Neural cell (in vitro differentiated cells): Measurements from ENCODE around the gene CRYGC. TPM values are rescaled to one million over a fixed set of nuclear protein-coding genes. Genes with fewer than 3 reads are reported as not detected.
"Not testable (repeated sequence)": the region's sequence is repeated elsewhere in the genome, so short reads cannot be mapped to it uniquely, and the experiment has no call there.

Source experiments
- H2AFZ ChIP-seq: fragments of 200-600, 300-800 bp; sonication (generic), shearing (Covaris generic); 2 replicates; pipeline ENCODE4 v1.6.0; 2014; ENCODE audit warnings: low read depth, mild to moderate bottlenecking, antibody characterized with exemption, low read length, moderate library complexity
- H3F3A ChIP-seq: fragments of 200-600 bp; shearing (Covaris generic); 2 replicates; pipeline ENCODE4 v1.6.1; 2016; ENCODE audit warnings: mild to moderate bottlenecking, moderate library complexity, mixed read lengths, antibody characterized with exemption, low read length; ENCODE audit not compliant: insufficient read depth, poor library complexity, severe bottlenecking
- H3K27ac ChIP-seq: fragments of 200-600, 300-800 bp; sonication (generic), shearing (Covaris generic); 2 replicates; pipeline ENCODE4 v1.5.1; 2014; ENCODE audit warnings: mild to moderate bottlenecking, low read length, moderate library complexity
- H3K27me3 ChIP-seq: fragments of 300-800, 200-600 bp; sonication (generic), shearing (Covaris generic); 2 replicates; pipeline ENCODE4 v1.6.0; 2014; ENCODE audit warnings: mild to moderate bottlenecking, low read depth, low read length, moderate library complexity; ENCODE audit not compliant: insufficient read depth
- H3K36me3 ChIP-seq: fragments of 300-800, 200-600 bp; sonication (generic), shearing (Covaris generic); 2 replicates; pipeline ENCODE4 v1.5.1; 2014; ENCODE audit warnings: mild to moderate bottlenecking, antibody characterized with exemption, low read length, moderate library complexity; ENCODE audit not compliant: insufficient read depth
- H3K4me2 ChIP-seq: fragments of 300-800, 200-600 bp; sonication (generic), shearing (Covaris generic); 2 replicates; pipeline ENCODE4 v1.6.0; 2014; ENCODE audit warnings: mild to moderate bottlenecking, low read length
- H3K4me3 ChIP-seq: fragments of 300-800, 200-600 bp; sonication (generic), shearing (Covaris generic); 2 replicates; pipeline ENCODE4 v1.5.1; 2014; ENCODE audit warnings: mild to moderate bottlenecking, low read length, moderate library complexity
- H3K79me2 ChIP-seq: fragments of 200-600 bp; shearing (Covaris generic); replicated peaks from 2 replicates; pipeline ENCODE4 v1.6.0; 2014; ENCODE audit warnings: mild to moderate bottlenecking, low read length, moderate library complexity; ENCODE audit not compliant: insufficient read depth
- H3K9ac ChIP-seq: fragments of 300-800, 200-600 bp; sonication (generic), shearing (Covaris generic); 2 replicates; pipeline ENCODE4 v1.6.1; 2016; ENCODE audit warnings: mild to moderate bottlenecking, low read length, mixed read lengths
- H3K9me2 ChIP-seq: fragments of 200-600 bp; shearing (Covaris generic); 2 replicates; pipeline ENCODE4 v1.6.1; 2016; ENCODE audit warnings: mild to moderate bottlenecking, low read length, mixed read lengths; ENCODE audit not compliant: insufficient read depth
- H3K9me3 ChIP-seq: fragments of 200-600, 300-800 bp; sonication (generic), shearing (Covaris generic); 2 replicates; pipeline ENCODE4 v1.6.1; 2016; ENCODE audit warnings: mild to moderate bottlenecking, mixed run types, low read length, moderate library complexity, mixed read lengths
- H4K20me1 ChIP-seq: fragments of 200-600 bp; shearing (Covaris generic); 2 replicates; pipeline ENCODE4 v1.6.1; 2016; ENCODE audit warnings: mild to moderate bottlenecking, mixed run types; ENCODE audit not compliant: insufficient read depth
- CTCF ChIP-seq: fragments of 450-650 bp; IDR thresholded peaks from 2 replicates; pipeline ENCODE4 v1.5.1; 2014; ENCODE audit warnings: antibody characterized with exemption, mild to moderate bottlenecking, moderate library complexity; ENCODE audit not compliant: poor library complexity, severe bottlenecking
- EP300 ChIP-seq: fragments of 450-650 bp; conservative IDR thresholded peaks from 2 replicates; pipeline ENCODE4 v1.6.1; 2014; ENCODE audit warnings: antibody characterized with exemption, mild to moderate bottlenecking, moderate library complexity; ENCODE audit not compliant: poor library complexity, severe bottlenecking
- EZH2 ChIP-seq: fragments of 200-600, 300-800 bp; shearing (Covaris generic), sonication (generic); IDR thresholded peaks from 2 replicates; pipeline ENCODE4 v1.6.1; 2014; ENCODE audit warnings: antibody characterized with exemption, low read length, borderline replicate concordance, mild to moderate bottlenecking; ENCODE audit not compliant: insufficient read depth, poor library complexity, severe bottlenecking
- MXI1 ChIP-seq: fragments of 450-650 bp; conservative IDR thresholded peaks from 2 replicates; pipeline ENCODE4 v1.6.1; 2014; ENCODE audit warnings: antibody characterized with exemption, mild to moderate bottlenecking; ENCODE audit not compliant: poor library complexity, severe bottlenecking
- POLR2AphosphoS5 ChIP-seq: IDR thresholded peaks from 2 replicates; pipeline ENCODE4 v1.6.1; 2012
- RAD21 ChIP-seq: fragments of 450-650 bp; conservative IDR thresholded peaks from 2 replicates; pipeline ENCODE4 v1.6.1; 2014; ENCODE audit warnings: antibody characterized with exemption, mild to moderate bottlenecking, moderate library complexity
- REST ChIP-seq: IDR thresholded peaks from 2 replicates; pipeline ENCODE4 v1.6.1; 2012; ENCODE audit warnings: borderline replicate concordance
- SMC3 ChIP-seq: fragments of 450-650 bp; conservative IDR thresholded peaks from 2 replicates; pipeline ENCODE4 v1.6.1; 2014; ENCODE audit warnings: antibody characterized with exemption, mild to moderate bottlenecking, moderate library complexity; ENCODE audit not compliant: poor library complexity
- TAF1 ChIP-seq: IDR thresholded peaks from 2 replicates; pipeline ENCODE4 v1.6.1; 2012; ENCODE audit warnings: low read depth
- polyA plus RNA-seq: library from polyadenylated mRNA; depleted of rRNA; stranded (reverse); fragments of >200 nt; gene quantifications from 2 replicates; pipeline ENCODE4 v1.2.3, GENCODE V29; 2014

Gene CRYGC
- polyA plus RNA-seq, 1 donor from 2014 or later = not detected

GRCh38 chr2:208142240-208142924, 12.8 kb upstream of the CRYGC start (continued):
- no peak for TF ChIP-seq SMC3

- TF ChIP-seq EZH2 (no peak), TAF1 (no peak), MXI1 (no peak), CTCF (no peak), SMC3 (no peak), REST (no peak), EP300 (no peak), RAD21 (no peak), POLR2AphosphoS5 (no peak)
- Histone ChIP-seq H2AFZ (no peak overlapping the region), H3K4me2 (no peak overlapping the region), H3K27ac (no peak overlapping the region), H3K27me3 (no peaks in the 10 kb centered on the region), H3K9me2 (no peaks in the 10 kb centered on the region), H3K9ac (no peak overlapping the region), H3K4me3 (no peak overlapping the region), H3K36me3 (no peaks in the 10 kb centered on the region), H4K20me1 (no peaks in the 10 kb centered on the region), H3K9me3 (no peaks in the 10 kb centered on the region), H3F3A (no peaks in the 10 kb centered on the region), H3K79me2 (no peaks in the 10 kb centered on the region)
Observed at GRCh38 chr2:208139447-208139846, 9.8 kb upstream of the CRYGC start.

DNA sequence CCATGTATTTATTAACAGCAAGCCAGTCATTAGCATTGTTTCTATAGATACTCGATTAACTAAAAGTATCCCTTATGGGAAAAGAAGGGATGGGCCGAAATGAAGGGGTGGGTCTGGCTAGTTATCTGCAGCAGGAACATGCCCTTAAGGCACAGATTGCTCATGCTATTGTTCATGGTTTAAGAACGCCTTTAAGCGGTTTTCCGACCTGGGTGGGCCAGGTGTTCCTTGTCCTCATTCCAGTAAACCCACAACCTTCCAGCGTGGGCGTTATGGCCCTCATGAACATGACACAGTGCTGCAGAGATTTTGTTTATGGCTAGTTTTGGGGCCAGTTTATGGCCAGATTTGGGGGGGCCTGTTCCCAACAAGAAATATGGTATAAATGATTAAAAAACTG, 8.7 kb upstream of the CRYGC start:
- H3K9me2 ChIP-seq, H4K20me1 ChIP-seq, H3K9me3 ChIP-seq, H3K4me3 ChIP-seq, H3K4me2 ChIP-seq, H3F3A ChIP-seq, H2AFZ ChIP-seq, H3K27ac ChIP-seq, H3K36me3 ChIP-seq, H3K9ac ChIP-seq, H3K27me3 ChIP-seq, H3K79me2 ChIP-seq: not testable (repeated sequence)
